Measurements from ENCODE around the gene TARS3. TPM values are rescaled to one million over a fixed set of nuclear protein-coding genes. Genes with fewer than 3 reads are reported as not detected.
"Not testable (repeated sequence)": the region's sequence is repeated elsewhere in the genome, so short reads cannot be mapped to it uniquely, and the experiment has no call there.

Gene TARS3
- total RNA-seq, 4 donors from 2014 or later: 7.7 to 36.3 (median 19.9) TPM

- no peak overlapping the region for H3K4me3 ChIP-seq
- H3K4me1 ChIP-seq: peaks cover 0 to 17% (median 3%) of the 10 kb centered on the region in 4 donors
- no peaks in the 10 kb centered on the region for H3K27me3 ChIP-seq
- H3K36me3 ChIP-seq: peaks cover 0 to 22% (median 0%) of the 10 kb centered on the region in 3 donors
- TF ChIP-seq, protein P1, sequence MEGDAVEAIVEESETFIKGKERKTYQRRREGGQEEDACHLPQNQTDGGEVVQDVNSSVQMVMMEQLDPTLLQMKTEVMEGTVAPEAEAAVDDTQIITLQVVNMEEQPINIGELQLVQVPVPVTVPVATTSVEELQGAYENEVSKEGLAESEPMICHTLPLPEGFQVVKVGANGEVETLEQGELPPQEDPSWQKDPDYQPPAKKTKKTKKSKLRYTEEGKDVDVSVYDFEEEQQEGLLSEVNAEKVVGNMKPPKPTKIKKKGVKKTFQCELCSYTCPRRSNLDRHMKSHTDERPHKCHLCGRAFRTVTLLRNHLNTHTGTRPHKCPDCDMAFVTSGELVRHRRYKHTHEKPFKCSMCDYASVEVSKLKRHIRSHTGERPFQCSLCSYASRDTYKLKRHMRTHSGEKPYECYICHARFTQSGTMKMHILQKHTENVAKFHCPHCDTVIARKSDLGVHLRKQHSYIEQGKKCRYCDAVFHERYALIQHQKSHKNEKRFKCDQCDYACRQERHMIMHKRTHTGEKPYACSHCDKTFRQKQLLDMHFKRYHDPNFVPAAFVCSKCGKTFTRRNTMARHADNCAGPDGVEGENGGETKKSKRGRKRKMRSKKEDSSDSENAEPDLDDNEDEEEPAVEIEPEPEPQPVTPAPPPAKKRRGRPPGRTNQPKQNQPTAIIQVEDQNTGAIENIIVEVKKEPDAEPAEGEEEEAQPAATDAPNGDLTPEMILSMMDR (IDR thresholded peaks at IDR 0.05): no peak
- TF ChIP-seq POLR2A (IDR thresholded peaks at IDR 0.05): no peak
- H3K9me3 ChIP-seq: no peaks in the 10 kb centered on the region
- H3K27ac ChIP-seq: no peak overlapping the region
- DNase-seq: no peak
Measured at GRCh38 chr15:101637919-101638318, 86.4 kb downstream of the TARS3 start.

- Histone ChIP-seq H3K27me3 (no peaks in the 10 kb centered on the region), H3K4me1 (peaks cover 0 to 17% (median 3%) of the 10 kb centered on the region in 4 donors), H3K9me3 (no peaks in the 10 kb centered on the region), H3K4me3 (no peak overlapping the region), H3K27ac (no peak overlapping the region), H3K36me3 (peaks cover 0 to 20% (median 0%) of the 10 kb centered on the region in 3 donors)
- TF ChIP-seq, protein P1 (IDR thresholded peaks at IDR 0.05): no peak
- no peak for TF ChIP-seq POLR2A (IDR thresholded peaks at IDR 0.05)
- no peak for DNase-seq
Measured at GRCh38 chr15:101637516-101637915, 86.8 kb downstream of the TARS3 start.

GRCh38 chr15:101637038-101637437 lies 87.2 kb downstream of the TARS3 start:
- peaks cover 0 to 16% (median 0%) of the 10 kb centered on the region in 3 donors for H3K36me3 ChIP-seq
- no peak for DNase-seq

DNA sequence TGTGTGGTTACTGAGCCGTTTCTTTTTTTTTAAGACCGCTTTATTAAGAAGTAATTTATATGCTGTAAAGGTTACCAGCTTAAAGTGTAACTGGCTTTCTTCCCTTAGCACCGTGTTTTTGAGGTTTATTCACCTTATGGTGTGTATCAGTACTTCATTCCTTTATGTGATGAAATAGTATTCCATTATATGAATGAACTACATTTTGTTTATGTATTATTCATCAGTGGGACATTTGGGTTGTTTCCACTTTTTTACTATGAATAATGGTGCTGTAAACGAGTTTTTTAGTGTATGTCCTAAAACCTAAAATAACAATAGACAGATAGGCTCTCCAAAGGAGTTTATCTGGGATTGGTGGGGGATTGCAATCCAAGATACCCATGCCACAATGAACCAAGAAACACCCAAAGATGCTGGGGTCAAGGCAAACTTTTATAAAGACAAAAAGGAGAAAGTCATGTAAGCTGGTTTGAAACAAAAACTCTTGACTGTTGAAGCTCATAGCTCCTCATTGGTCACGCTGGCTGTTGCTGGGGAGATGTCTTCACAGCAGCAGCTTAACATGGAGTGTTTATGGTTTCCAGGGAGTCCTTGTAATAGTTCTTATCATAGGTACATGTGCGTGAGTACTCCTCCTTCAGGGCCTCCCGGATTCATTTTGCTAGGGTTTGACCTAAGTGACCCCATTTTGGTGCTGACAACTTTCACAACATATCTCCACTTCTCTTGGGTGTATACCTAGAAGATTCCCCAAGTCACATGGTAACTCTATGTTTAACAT lies 88.1 kb downstream of the TARS3 start:
- no peak for DNase-seq
- Histone ChIP-seq H3K36me3 (peaks cover 0 to 16% (median 0%) of the 10 kb centered on the region in 3 donors), H3K27ac (no peak overlapping the region), H3K9me3 (no peaks in the 10 kb centered on the region), H3K4me1 (peaks cover 0 to 4% (median 0%) of the 10 kb centered on the region in 4 donors), H3K27me3 (no peaks in the 10 kb centered on the region), H3K4me3 (no peak overlapping the region)
- TF ChIP-seq POLR2A (IDR thresholded peaks at IDR 0.05): no peak
- TF ChIP-seq, protein P1 (IDR thresholded peaks at IDR 0.05): no peak

More at GRCh38 chr15:101637038-101637437, 87.2 kb downstream of the TARS3 start:
- Histone ChIP-seq H3K4me3 (no peak overlapping the region), H3K4me1 (peaks cover 0 to 12% (median 3%) of the 10 kb centered on the region in 4 donors), H3K27me3 (no peaks in the 10 kb centered on the region), H3K9me3 (no peaks in the 10 kb centered on the region), H3K27ac (no peak overlapping the region)
- TF ChIP-seq, protein P1 (IDR thresholded peaks at IDR 0.05): no peak
- TF ChIP-seq POLR2A (IDR thresholded peaks at IDR 0.05): no peak

- Histone ChIP-seq H3K27me3 (no peaks in the 10 kb centered on the region), H3K4me1 (no peaks in the 10 kb centered on the region), H3K27ac (no peak overlapping the region), H3K9me3 (no peaks in the 10 kb centered on the region), H3K36me3 (no peaks in the 10 kb centered on the region), H3K4me3 (no peak overlapping the region)
- TF ChIP-seq POLR2A (IDR thresholded peaks at IDR 0.05): no peak
- TF ChIP-seq, protein P1 (IDR thresholded peaks at IDR 0.05): no peak
- DNase-seq: no peak
Measured at GRCh38 chr15:101633356-101633755, 90.9 kb downstream of the TARS3 start.

DNA sequence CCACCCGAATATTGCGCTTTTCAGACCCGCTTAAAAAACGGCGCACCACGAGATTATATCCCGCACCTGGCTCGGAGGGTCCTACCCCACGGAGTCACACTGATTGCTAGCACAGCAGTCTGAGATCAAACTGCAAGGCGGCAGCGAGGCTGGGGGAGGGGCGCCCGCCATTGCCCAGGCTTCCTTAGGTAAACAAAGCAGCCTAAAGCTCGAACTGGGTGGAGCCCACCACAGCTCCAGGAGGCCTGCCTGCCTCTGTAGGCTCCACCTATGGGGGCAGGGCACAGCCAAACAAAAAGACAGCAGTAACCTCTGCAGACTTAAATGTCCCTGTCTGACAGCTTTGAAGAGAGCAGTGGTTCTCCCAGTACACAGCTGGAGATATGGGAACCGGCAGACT lies 97.5 kb downstream of the TARS3 start:
- not testable (repeated sequence) for H3K27ac ChIP-seq, H3K36me3 ChIP-seq, H3K4me3 ChIP-seq, DNase-seq, H3K4me1 ChIP-seq, H3K9me3 ChIP-seq, H3K27me3 ChIP-seq

Data from Peyer's patch (tissue), 4 donors.